CD4-positive, alpha-beta T cell treated with Interferon gamma for 1 hour (primary cell): Measurements from ENCODE around the gene CACNG6.
"Not testable (repeated sequence)": the region's sequence is repeated elsewhere in the genome, so short reads cannot be mapped to it uniquely, and the experiment has no call there.

ENCODE experiments used
- DNase-seq: peaks from one replicate; pipeline ENCODE4 v3.0.0-alpha.2; 2020

The CACNG6 gene, protein sequence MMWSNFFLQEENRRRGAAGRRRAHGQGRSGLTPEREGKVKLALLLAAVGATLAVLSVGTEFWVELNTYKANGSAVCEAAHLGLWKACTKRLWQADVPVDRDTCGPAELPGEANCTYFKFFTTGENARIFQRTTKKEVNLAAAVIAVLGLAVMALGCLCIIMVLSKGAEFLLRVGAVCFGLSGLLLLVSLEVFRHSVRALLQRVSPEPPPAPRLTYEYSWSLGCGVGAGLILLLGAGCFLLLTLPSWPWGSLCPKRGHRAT

DNA sequence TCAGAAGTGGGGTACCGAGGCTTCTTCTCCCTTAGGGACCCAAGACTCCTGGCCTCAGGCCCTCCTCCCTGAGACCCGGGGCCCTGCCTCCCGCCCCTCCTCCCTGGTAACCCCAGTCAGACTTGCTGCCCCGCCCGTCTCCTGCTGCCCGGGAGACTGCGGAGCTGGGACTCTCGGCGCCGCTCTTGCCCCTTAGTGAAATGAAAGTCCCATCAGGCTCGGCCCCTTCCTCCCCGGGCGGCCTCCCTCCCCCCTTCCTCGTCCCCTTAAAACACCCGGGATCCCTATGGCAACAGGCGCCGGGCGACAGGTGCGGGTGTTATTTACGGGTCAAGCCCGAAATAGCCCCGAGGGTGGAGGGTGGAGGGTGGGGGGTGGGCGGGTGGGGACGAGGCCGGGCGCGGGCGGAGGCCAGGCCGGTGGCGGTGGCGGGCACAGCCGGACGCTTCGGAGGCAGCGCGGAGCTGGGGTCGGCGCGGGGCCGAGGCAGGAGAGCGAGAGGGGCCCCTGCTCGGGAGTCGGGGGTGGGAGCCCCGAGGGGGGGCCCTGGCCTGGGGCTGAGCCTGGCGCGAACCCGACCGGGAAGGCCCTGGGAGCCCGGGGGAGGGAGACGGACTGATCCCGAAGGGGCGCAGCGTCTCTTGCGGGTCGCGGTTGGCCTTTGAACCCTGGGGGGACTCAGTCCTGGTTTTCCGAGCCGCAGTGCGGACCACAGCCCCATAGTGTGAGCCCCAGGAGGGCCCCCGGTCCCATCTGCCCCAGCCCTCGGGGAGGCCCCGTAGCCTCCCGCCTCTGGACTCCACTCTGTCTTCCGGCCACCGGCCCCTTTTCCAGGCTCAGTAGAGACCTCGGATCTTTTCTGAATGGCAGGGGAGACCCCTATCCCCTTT is at the start of gene CACNG6:
Gene CACNG6 (plus strand): TSS at position 414 of the 890 bp plus-strand sequence. CDS start 1,241 bp downstream, outside the sequence.
- DNase-seq: peak; percentile 13

- DNase-seq: no peak
Observed at GRCh38 chr19:53942001-53942786, 49.2 kb upstream of the CACNG6 start.

DNA sequence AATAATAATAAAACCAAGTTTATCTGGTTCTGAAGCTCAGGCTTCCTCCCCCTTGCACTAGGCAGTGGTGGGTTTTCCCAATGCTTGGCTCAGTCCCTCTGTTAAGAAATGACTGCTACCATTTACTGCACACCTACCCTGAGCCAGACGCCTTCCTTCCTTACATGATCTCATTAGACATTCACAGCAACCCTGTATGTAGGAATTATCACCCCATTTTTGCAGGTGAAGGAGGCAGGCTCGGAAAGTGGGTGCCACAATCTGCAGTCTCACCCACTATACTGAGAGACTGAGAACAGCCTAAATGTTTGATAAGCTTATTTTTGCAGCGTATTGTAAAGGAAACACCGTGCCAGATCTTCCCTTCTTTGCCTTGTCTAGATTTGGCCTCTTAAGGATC is 47.0 kb upstream of the CACNG6 start:
- no peak for DNase-seq

DNA sequence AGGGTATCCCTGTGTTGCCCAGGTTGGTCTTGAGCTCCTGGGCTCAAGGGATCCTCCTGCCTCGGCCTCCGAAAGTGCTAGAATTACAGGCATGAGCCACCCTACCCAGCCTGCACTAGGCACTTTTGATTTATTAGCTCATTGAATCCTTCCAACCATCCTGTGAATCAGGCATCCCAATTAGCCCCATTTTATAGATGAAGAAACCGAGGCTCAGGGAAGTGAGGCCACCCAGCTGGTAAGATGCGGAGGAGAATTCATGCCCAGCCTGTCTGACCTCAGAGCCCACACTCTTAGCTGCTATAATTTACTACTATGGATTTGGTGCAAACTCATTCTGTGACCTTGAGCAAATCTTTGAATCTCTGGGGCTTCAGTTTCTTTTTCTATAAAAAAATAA is 46.5 kb upstream of the CACNG6 start:
- no peak for DNase-seq

DNA sequence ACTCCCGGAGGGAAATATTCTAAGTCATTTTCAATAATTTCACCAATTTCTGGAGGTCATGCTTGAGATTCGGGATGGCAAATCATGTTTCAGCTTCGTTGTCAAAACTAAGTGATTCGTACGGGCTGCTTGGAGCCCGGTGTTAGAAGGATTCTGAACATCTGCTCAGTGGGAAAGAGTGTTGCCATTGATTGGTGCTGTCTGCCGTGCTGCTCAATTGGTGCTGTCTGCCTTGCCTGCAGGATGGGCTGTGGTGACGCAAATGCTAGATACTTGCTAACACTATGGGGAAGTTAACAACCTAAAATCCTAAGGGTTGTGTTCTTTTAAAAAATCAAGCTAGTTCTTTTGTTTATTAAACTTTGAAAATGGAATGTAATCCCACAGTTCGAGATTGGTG is 46.0 kb upstream of the CACNG6 start:
- DNase-seq: no peak

DNA sequence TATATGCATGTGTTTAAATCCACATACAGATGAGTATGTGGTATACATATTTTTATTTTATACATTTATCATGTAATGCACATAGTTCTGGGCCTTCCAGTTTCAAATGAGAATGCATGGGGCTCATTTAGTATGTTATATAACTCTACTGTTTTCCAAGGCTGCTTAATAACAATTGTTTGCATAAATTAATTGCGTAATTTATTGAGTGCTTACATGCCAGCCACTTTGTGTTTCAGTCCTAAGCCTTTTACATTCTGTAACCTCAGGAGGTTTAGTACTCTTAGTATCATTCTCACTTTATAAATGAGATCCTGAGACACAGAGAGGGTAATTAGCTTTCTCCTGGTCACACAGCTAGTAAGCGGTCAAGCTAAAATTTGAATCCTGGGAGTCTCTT is 45.4 kb upstream of the CACNG6 start:
- DNase-seq: no peak

- no peak for DNase-seq
Observed at GRCh38 chr19:53947624-53948023, 43.8 kb upstream of the CACNG6 start.

DNA sequence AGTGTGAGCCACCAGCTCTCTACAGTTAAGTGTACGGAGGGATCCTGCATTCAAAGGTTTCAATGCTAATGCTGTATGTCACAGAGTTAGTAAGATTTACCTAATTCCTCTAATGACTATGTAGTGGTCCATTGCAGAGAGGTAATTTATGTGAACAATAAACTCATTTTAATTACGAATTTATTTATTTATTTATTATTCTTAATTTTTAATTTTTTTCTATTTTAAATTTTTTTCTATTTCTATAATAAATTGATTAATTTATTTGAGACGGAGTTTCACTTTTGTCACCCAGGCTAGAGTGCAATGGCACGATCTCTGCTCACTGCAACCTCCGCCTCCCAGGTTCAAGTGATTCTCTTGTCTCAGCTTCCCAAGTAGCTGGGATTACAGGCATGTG is 42.8 kb upstream of the CACNG6 start:
- DNase-seq: not testable (repeated sequence)

- DNase-seq: no peak
Observed at GRCh38 chr19:53951436-53951835, 40.0 kb upstream of the CACNG6 start.

- DNase-seq: no peak
Observed at GRCh38 chr19:53951947-53952346, 39.5 kb upstream of the CACNG6 start.

GRCh38 chr19:53953383-53953782 is 38.1 kb upstream of the CACNG6 start:
- no peak for DNase-seq

GRCh38 chr19:53957448-53958167 is 33.8 kb upstream of the CACNG6 start:
- DNase-seq: no peak

GRCh38 chr19:53958168-53958571 is 33.3 kb upstream of the CACNG6 start:
- no peak for DNase-seq

DNA sequence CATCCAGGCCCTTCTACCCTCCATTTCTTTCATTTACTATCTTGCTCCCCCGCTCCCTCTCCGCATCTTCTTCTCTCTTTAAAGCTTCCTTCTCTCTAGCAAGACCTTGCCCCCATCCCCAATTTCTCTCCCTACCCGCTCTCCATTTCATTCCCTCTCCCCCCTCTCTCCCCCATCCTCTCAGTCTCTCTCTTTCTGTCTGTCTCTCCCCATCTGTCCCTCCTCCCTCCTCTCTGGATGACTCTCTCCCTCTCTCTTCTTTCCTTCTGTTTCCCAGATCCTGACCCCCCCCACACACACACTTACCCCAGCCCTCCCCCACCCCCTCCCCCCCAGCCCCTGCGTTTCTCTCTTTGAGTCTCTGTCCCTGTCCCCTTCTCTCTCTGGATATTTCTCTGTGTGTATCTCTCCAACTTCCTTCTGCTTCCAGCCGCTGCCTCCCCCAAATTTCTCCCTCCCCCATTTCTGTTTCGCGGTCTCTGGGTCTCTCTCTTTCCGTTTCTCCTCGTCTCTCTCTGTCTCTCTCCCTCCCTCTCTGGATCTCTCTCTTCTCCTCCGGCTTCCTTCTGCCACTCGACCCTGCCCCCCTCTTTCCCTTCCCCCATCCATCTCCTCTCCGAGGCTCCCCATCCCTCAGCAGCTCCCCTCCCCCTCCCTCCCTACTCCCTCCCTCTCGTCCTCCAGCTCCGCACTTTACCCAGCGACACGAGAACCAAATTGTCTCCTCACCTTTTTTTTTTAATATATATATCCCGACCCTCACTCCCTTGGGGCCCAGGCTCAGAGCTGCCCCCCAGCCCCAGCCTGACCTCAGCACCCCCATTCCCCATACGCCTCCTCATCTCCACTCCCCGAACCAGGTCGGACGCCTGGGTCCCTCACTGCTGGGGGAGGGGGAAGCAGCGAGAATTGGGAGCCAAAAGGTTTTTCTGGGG is 32.3 kb upstream of the CACNG6 start:
- DNase-seq: no peak

- DNase-seq: no peak
Observed at GRCh38 chr19:53960187-53960586, 31.2 kb upstream of the CACNG6 start.

- DNase-seq: no peak
Observed at GRCh38 chr19:53960886-53961285, 30.6 kb upstream of the CACNG6 start.

DNA sequence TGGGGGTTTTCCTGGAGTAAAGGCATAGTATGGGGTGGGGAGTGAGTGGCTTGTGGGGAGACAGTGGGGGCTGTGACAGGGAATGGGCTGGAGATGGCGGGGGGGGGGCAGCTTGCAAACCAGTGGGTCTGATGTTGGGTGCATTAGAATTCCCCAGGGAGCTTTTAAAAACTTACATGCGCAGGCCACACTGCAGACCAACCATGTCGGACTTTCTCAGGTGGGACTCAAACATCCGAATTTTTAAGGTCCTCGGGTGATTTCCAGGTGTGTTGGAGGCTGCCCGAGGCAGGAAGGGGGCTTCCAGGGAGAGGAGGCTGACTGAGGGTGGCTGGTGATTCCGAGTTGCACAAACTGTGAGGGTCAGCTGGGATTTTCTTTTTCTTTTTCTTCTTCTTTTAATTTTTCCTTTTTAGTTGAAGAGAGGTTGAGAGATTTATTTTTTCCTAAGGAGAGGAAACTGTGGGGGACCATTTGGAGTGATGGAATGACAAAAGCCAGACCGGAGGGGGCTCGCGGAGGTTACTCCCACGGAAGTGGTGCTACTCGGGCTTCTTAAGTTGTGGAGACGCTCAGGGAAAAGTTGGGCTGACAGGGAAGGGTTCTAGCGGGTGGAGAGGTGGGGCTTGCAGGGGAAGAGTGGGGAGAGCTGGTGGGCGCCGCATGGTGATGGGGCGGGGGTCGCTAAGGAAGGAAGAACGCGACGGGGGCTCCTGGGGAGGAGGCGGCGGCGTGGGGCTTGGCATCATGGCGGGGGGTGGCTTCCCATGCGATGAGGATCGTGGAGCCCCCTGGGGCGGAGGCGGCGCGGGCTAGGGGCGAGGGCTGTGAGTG is 29.7 kb upstream of the CACNG6 start:
- no peak for DNase-seq

DNA sequence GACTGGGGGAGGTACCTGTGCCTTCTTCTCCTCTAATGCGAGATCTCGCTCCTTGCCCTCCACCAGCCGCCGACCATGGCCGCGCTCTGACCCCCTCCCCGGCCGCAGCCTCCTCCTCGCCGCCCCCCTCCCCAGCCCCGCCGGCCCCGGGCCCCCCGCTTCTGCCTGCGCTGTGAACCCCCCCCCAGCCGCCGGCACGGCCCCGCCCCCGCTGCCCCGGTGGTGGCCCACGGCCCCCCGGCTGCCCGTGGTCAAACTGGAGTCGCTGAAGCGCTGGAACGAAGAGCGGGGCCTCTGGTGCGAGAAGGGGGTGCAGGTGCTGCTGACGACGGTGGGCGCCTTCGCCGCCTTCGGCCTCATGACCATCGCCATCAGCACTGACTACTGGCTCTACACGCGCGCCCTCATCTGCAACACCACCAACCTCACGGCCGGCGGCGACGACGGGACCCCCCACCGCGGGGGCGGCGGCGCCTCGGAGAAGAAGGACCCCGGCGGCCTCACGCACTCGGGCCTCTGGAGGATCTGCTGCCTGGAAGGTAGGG is 28.5 kb upstream of the CACNG6 start, which contains the start of gene CACNG8:
Gene CACNG8 (plus strand): TSS at position 51 of the 545 bp plus-strand sequence.
- DNase-seq: no peak

DNA sequence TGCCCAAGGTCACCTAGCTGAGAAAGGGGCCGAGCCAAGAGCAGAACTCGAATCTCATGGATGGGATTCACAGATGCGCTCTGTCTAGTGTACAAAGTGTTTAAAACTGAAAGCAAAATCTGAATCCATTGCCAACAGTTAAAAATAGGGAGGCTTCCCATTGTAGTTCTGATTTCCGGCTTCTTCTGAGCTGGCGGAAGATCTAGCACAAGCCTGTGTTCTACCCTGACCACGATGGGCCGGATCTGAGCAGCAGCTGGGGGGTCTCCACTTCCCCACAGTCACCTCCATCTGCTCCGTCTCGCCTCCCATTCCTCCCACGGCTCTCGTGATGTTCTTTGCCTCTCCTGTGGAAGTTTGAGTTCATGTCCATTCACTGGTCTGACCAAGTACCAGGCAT is 26.3 kb upstream of the CACNG6 start:
- DNase-seq: no peak

- DNase-seq: no peak
Observed at GRCh38 chr19:53966931-53967330, 24.5 kb upstream of the CACNG6 start.
